SU-DHL-6 (cell line): ENCODE measurements around the gene PPFIBP1.

Experiments used
- H2AFZ ChIP-seq: fragments of 200-600 bp; sonication (generic); 2 replicates; pipeline ENCODE4 v1.6.1; 2014; ENCODE audit warnings: low read depth, mild to moderate bottlenecking, moderate library complexity, mixed read lengths, antibody characterized with exemption, low read length; ENCODE audit not compliant: severe bottlenecking
- H3F3A ChIP-seq: fragments of 200-600 bp; shearing (Covaris generic); 2 replicates; pipeline ENCODE4 v1.6.0; 2016; ENCODE audit warnings: antibody characterized with exemption, mild to moderate bottlenecking; ENCODE audit not compliant: insufficient read depth
- H3K27ac ChIP-seq: fragments of 200-600 bp; sonication (generic); 2 replicates; pipeline ENCODE4 v1.5.1; 2016; ENCODE audit warnings: low read depth, mild to moderate bottlenecking, low read length, moderate library complexity, mixed read lengths
- H3K27me3 ChIP-seq: fragments of 200-600 bp; sonication (generic), shearing (Covaris generic); 2 replicates; pipeline ENCODE4 v1.6.0; 2014; ENCODE audit warnings: mild to moderate bottlenecking, low read length
- H3K36me3 ChIP-seq: fragments of 200-600 bp; sonication (generic); 2 replicates; pipeline ENCODE4 v1.6.1; 2014; ENCODE audit warnings: mild to moderate bottlenecking, low read length, mixed read lengths
- H3K4me2 ChIP-seq: fragments of 300-600, 200-600 bp; shearing (Covaris generic), sonication (generic); 2 replicates; pipeline ENCODE4 v1.6.0; 2014; ENCODE audit warnings: low read length, low read depth, mild to moderate bottlenecking; ENCODE audit not compliant: poor library complexity, severe bottlenecking
- H3K4me3 ChIP-seq: fragments of 200-600 bp; sonication (generic); 2 replicates; pipeline ENCODE4 v1.5.1; 2014; ENCODE audit warnings: antibody characterized with exemption, low read length, mild to moderate bottlenecking, mixed read lengths; ENCODE audit not compliant: insufficient read depth, poor library complexity, severe bottlenecking
- H3K79me2 ChIP-seq: fragments of 200-600 bp; sonication (generic); 2 replicates; pipeline ENCODE4 v1.6.1; 2014; ENCODE audit warnings: mild to moderate bottlenecking, low read length, moderate library complexity; ENCODE audit not compliant: insufficient read depth
- H3K9ac ChIP-seq: fragments of 200-600 bp; sonication (generic); 2 replicates; pipeline ENCODE4 v1.7.0; 2014; ENCODE audit warnings: mild to moderate bottlenecking, low read length
- H3K9me2 ChIP-seq: fragments of 200-600 bp; sonication (generic); replicated peaks from 2 replicates; pipeline ENCODE4 v1.6.1; 2014; ENCODE audit warnings: low read length; ENCODE audit not compliant: insufficient read depth
- H3K9me3 ChIP-seq: fragments of 200-600 bp; sonication (generic); 2 replicates; pipeline ENCODE4 v1.6.1; 2014; ENCODE audit warnings: low read length, mixed read lengths; ENCODE audit not compliant: insufficient read depth
- H4K20me1 ChIP-seq: fragments of 200-600 bp; sonication (generic); 2 replicates; pipeline ENCODE4 v1.6.1; 2014; ENCODE audit warnings: low read depth, mild to moderate bottlenecking, antibody characterized with exemption, low read length, moderate library complexity, mixed read lengths
- CTCF ChIP-seq: fragments of 200-600 bp; sonication (generic); IDR thresholded peaks from one replicate; pipeline ENCODE4 v1.5.1; 2017; ENCODE audit warnings: antibody characterized with exemption, mild to moderate bottlenecking, low read length, moderate library complexity; ENCODE audit not compliant: insufficient read depth, poor library complexity, severe bottlenecking
- EZH2phosphoT487 ChIP-seq: fragments of 200-600 bp; sonication (generic), shearing (Covaris generic); conservative IDR thresholded peaks from 2 replicates; pipeline ENCODE4 v1.6.1; 2018; ENCODE audit warnings: mild to moderate bottlenecking, antibody characterized with exemption, low read length, moderate library complexity, mixed read lengths

PPFIBP1 gene

GRCh38 chr12:27516625-27517024 lies 7.4 kb upstream of the PPFIBP1 start:
- no peaks in the 10 kb centered on the region for H3K36me3 ChIP-seq
- no peak overlapping the region for H3K4me2 ChIP-seq
- no peaks in the 10 kb centered on the region for H3K79me2 ChIP-seq
- no peaks in the 10 kb centered on the region for H3F3A ChIP-seq
- TF ChIP-seq CTCF: no peak
- TF ChIP-seq EZH2phosphoT487: no peak
- no peak overlapping the region for H2AFZ ChIP-seq
- no peaks in the 10 kb centered on the region for H3K9me3 ChIP-seq
- H4K20me1 ChIP-seq: no peaks in the 10 kb centered on the region
- no peak overlapping the region for H3K27ac ChIP-seq
- no peak overlapping the region for H3K4me3 ChIP-seq
- no peak overlapping the region for H3K9ac ChIP-seq
- H3K27me3 ChIP-seq: no peaks in the 10 kb centered on the region
- H3K9me2 ChIP-seq: no peaks in the 10 kb centered on the region

- no peak overlapping the region for H2AFZ ChIP-seq
- H3K4me2 ChIP-seq: no peak overlapping the region
- H3F3A ChIP-seq: no peaks in the 10 kb centered on the region
- no peaks in the 10 kb centered on the region for H3K9me2 ChIP-seq
- H3K27me3 ChIP-seq: no peaks in the 10 kb centered on the region
- no peaks in the 10 kb centered on the region for H4K20me1 ChIP-seq
- H3K36me3 ChIP-seq: no peaks in the 10 kb centered on the region
- no peak overlapping the region for H3K4me3 ChIP-seq
- TF ChIP-seq CTCF (no peak), EZH2phosphoT487 (no peak)
- H3K27ac ChIP-seq: no peak overlapping the region
- H3K9ac ChIP-seq: no peak overlapping the region
- no peaks in the 10 kb centered on the region for H3K79me2 ChIP-seq
- H3K9me3 ChIP-seq: no peaks in the 10 kb centered on the region
Observed at GRCh38 chr12:27517546-27517945, 6.5 kb upstream of the PPFIBP1 start.

- H4K20me1 ChIP-seq: no peaks in the 10 kb centered on the region
- H3K9ac ChIP-seq: no peak overlapping the region
- H3F3A ChIP-seq: no peaks in the 10 kb centered on the region
- no peak overlapping the region for H3K27ac ChIP-seq
- no peak overlapping the region for H3K4me3 ChIP-seq
- H3K36me3 ChIP-seq: no peaks in the 10 kb centered on the region
- no peaks in the 10 kb centered on the region for H3K79me2 ChIP-seq
- no peak for TF ChIP-seq EZH2phosphoT487
- no peak for TF ChIP-seq CTCF
- no peaks in the 10 kb centered on the region for H3K27me3 ChIP-seq
- H3K9me3 ChIP-seq: no peaks in the 10 kb centered on the region
- no peak overlapping the region for H2AFZ ChIP-seq
- H3K4me2 ChIP-seq: no peak overlapping the region
- H3K9me2 ChIP-seq: no peaks in the 10 kb centered on the region
Observed at GRCh38 chr12:27517961-27518665, 5.9 kb upstream of the PPFIBP1 start.
